SK-N-SH treated with all-trans-retinoic acid at 6 μM for 48 hours (cell line): Measurements from ENCODE around the gene EGFL8.

ENCODE experiments used
- OSR1 ChIP-seq: fragments of 250-450 bp; sonication (Bioruptor Pico); IDR thresholded peaks from 2 replicates; pipeline ENCODE4 v1.8.0; 2022; ENCODE audit warnings: moderate library complexity, mild to moderate bottlenecking, inconsistent platforms
- PPARA ChIP-seq: fragments of 250-450 bp; sonication (Bioruptor Pico); IDR thresholded peaks from 2 replicates; pipeline ENCODE4 v1.5.0; 2020; ENCODE audit warnings: mild to moderate bottlenecking, borderline replicate concordance
- RARB ChIP-seq: fragments of 250-450 bp; sonication (Bioruptor Pico); IDR thresholded peaks from 2 replicates; pipeline ENCODE4 v1.8.0; 2021; ENCODE audit warnings: mild to moderate bottlenecking, moderate library complexity
- ZNF70 ChIP-seq: fragments of 450-650 bp; formaldehyde crosslinking; IDR thresholded peaks from 2 replicates; pipeline ENCODE4 v1.5.0; 2020; ENCODE audit warnings: mild to moderate bottlenecking, moderate library complexity

DNA sequence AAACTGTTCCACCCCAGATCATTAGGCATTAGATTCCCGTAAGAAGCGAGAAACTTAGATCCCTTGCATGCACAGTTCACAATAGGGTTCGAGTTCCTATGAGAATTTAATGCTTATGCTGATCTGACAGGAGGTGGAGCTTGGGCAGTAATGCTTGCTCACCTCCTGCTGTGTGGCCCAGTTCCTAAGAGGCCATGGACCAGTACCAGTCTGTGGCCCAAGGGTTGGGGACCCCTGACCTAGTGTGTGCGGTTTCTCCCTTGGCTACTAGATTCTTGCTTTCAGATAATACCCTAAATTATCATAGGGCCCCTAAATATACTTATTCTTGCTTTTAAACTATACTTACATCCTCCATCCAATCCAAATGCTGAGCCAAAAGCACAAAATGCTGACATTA lies 30.0 kb downstream of the EGFL8 start:
- no peak for TF ChIP-seq OSR1
- TF ChIP-seq PPARA (CRISPR knock-in tag): no peak
- no peak for TF ChIP-seq RARB (CRISPR knock-in tag)
- no peak for TF ChIP-seq ZNF70 (CRISPR knock-in tag)
